22Rv1 (cell line): ENCODE data around the gene COX7A2.

Experiments
- CTCF ChIP-seq: fragments of 450-650 bp; IDR thresholded peaks from 2 replicates; pipeline ENCODE4 v1.5.1; 2017; ENCODE audit warnings: mild to moderate bottlenecking
- ZFX ChIP-seq: fragments of 450-650 bp; IDR thresholded peaks from 2 replicates; pipeline ENCODE4 v1.6.1; 2017; ENCODE audit warnings: antibody characterized with exemption, borderline replicate concordance

GRCh38 chr6:75285283-75285639, 41.7 kb upstream of the COX7A2 start:
- TF ChIP-seq CTCF (no peak), ZFX (no peak)
